ENCODE data around the gene PRRT1B.

DNA sequence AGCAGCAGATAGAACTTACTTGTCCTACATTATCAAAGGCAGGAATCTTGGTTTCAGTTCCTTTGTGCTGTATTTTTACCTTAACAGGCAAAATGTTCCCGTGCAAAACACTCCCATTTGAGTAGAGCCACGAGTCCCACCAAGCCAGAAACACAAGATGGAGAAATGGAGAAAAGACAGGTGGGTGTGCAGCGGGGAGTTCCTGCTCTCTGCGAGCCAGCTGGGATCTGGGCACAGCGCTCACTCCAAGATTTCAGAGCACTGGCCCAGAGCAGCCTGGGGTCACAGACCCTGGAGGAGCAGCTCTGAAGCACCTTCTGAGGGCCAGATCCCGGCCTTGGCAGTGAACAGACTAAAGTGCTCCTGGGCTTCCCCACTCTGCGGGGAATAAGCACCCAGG is 17.1 kb upstream of the PRRT1B start:
- TF ChIP-seq CTCF (IDR thresholded peaks at IDR 0.05; ENCODE audit: insufficient read depth, low read length, poor library complexity, severe bottlenecking) (no peak), EZH2phosphoT487 (conservative IDR thresholded peaks at IDR 0.05; ENCODE audit: low read length) (no peak)
